ENCODE results near the gene TP73.

The TP73 gene

GRCh38 chr1:3660704-3661103 is 8.4 kb downstream of the TP73 start:
- H3K9ac ChIP-seq: no peak overlapping the region
- no peak overlapping the region for H3K4me3 ChIP-seq
- H3K27me3 ChIP-seq: peaks cover 20% of the 10 kb centered on the region; the same call in 1 of the 2 replicates
- TF ChIP-seq Cebpa-rat (IDR thresholded peaks at IDR 0.05): no peak
- no peaks in the 10 kb centered on the region for H3K36me3 ChIP-seq
- H3K4me2 ChIP-seq: no peak overlapping the region
- peaks cover 28% of the 10 kb centered on the region for H3K4me1 ChIP-seq
- H4K20me1 ChIP-seq: no peaks in the 10 kb centered on the region
- no peaks in the 10 kb centered on the region for H3K9me3 ChIP-seq
- H3K27ac ChIP-seq: no peak overlapping the region

- Histone ChIP-seq H3K4me2 (no peak overlapping the region), H3K9ac (no peak overlapping the region), H3K36me3 (no peaks in the 10 kb centered on the region), H3K4me1 (peaks cover 32% of the 10 kb centered on the region), H3K27ac (no peak overlapping the region), H3K27me3 (peaks cover 13% of the 10 kb centered on the region; the same call in 1 of the 2 replicates), H4K20me1 (no peaks in the 10 kb centered on the region), H3K4me3 (no peak overlapping the region), H3K9me3 (no peaks in the 10 kb centered on the region)
- no peak for TF ChIP-seq Cebpa-rat (IDR thresholded peaks at IDR 0.05)
Observed at GRCh38 chr1:3661631-3662030, 9.3 kb downstream of the TP73 start.

- Histone ChIP-seq H3K4me3 (no peak overlapping the region), H3K27ac (no peak overlapping the region), H3K4me1 (peaks cover 37% of the 10 kb centered on the region), H3K4me2 (no peak overlapping the region), H3K36me3 (no peaks in the 10 kb centered on the region), H4K20me1 (no peaks in the 10 kb centered on the region), H3K9ac (no peak overlapping the region), H3K9me3 (no peaks in the 10 kb centered on the region), H3K27me3 (peaks cover 8% of the 10 kb centered on the region; the same call in 1 of the 2 replicates)
- no peak for TF ChIP-seq Cebpa-rat (IDR thresholded peaks at IDR 0.05)
Observed at GRCh38 chr1:3662080-3662671, 9.9 kb downstream of the TP73 start.

GRCh38 chr1:3663999-3664699 is 11.8 kb downstream of the TP73 start:
- Histone ChIP-seq H3K27me3 (no peaks in the 10 kb centered on the region), H3K4me2 (peak overlapping the region; percentile 76), H3K9me3 (no peaks in the 10 kb centered on the region), H3K4me1 (peaks cover 57% of the 10 kb centered on the region), H3K4me3 (no peak overlapping the region), H4K20me1 (no peaks in the 10 kb centered on the region), H3K9ac (no peak overlapping the region), H3K36me3 (no peaks in the 10 kb centered on the region), H3K27ac (peak overlapping the region; percentile 53)
- no peak for TF ChIP-seq Cebpa-rat (IDR thresholded peaks at IDR 0.05)

GRCh38 chr1:3664700-3665375 is 12.5 kb downstream of the TP73 start:
- H3K4me3 ChIP-seq: no peak overlapping the region
- H3K36me3 ChIP-seq: no peaks in the 10 kb centered on the region
- H3K27ac ChIP-seq: peak overlapping the region; percentile 53

GRCh38 chr1:3668148-3668547 is 15.8 kb downstream of the TP73 start:
- Histone ChIP-seq H3K36me3 (no peaks in the 10 kb centered on the region), H3K27ac (peak overlapping the region; percentile 71), H3K9ac (no peak overlapping the region), H3K4me2 (peak overlapping the region; percentile 76), H3K27me3 (no peaks in the 10 kb centered on the region), H3K4me1 (peaks cover 88% of the 10 kb centered on the region), H3K9me3 (no peaks in the 10 kb centered on the region), H3K4me3 (no peak overlapping the region), H4K20me1 (no peaks in the 10 kb centered on the region)
- no peak for TF ChIP-seq Cebpa-rat (IDR thresholded peaks at IDR 0.05)

More at GRCh38 chr1:3664700-3665375, 12.5 kb downstream of the TP73 start:
- H3K9ac ChIP-seq: no peak overlapping the region
- H3K27me3 ChIP-seq: no peaks in the 10 kb centered on the region
- no peaks in the 10 kb centered on the region for H3K9me3 ChIP-seq
- TF ChIP-seq Cebpa-rat (IDR thresholded peaks at IDR 0.05): no peak
- no peaks in the 10 kb centered on the region for H4K20me1 ChIP-seq
- peaks cover 62% of the 10 kb centered on the region for H3K4me1 ChIP-seq
- H3K4me2 ChIP-seq: peak overlapping the region; percentile 76

GRCh38 chr1:3668585-3669300 is 16.4 kb downstream of the TP73 start:
- H3K9me3 ChIP-seq: no peaks in the 10 kb centered on the region
- no peaks in the 10 kb centered on the region for H3K36me3 ChIP-seq
- peaks cover 91% of the 10 kb centered on the region for H3K4me1 ChIP-seq
- H4K20me1 ChIP-seq: no peaks in the 10 kb centered on the region
- H3K27ac ChIP-seq: peak overlapping the region; percentile 38
- no peaks in the 10 kb centered on the region for H3K27me3 ChIP-seq
- no peak overlapping the region for H3K9ac ChIP-seq
- H3K4me3 ChIP-seq: no peak overlapping the region
- peak; percentile 74 for TF ChIP-seq Cebpa-rat (IDR thresholded peaks at IDR 0.05)
- H3K4me2 ChIP-seq: peak overlapping the region; percentile 76

- Histone ChIP-seq H3K27ac (peak overlapping the region; percentile 38; the same call in 1 of the 2 replicates), H3K9me3 (no peaks in the 10 kb centered on the region), H3K9ac (no peak overlapping the region), H3K4me1 (peaks cover 91% of the 10 kb centered on the region), H4K20me1 (no peaks in the 10 kb centered on the region), H3K4me3 (no peak overlapping the region), H3K36me3 (no peaks in the 10 kb centered on the region), H3K27me3 (no peaks in the 10 kb centered on the region), H3K4me2 (peak overlapping the region; percentile 76)
- TF ChIP-seq Cebpa-rat (IDR thresholded peaks at IDR 0.05): no peak
Observed at GRCh38 chr1:3669421-3669821, 17.1 kb downstream of the TP73 start.

GRCh38 chr1:3669971-3670431 is 17.7 kb downstream of the TP73 start:
- H3K4me2 ChIP-seq: 0 out of 2 replicates have a peak overlapping the region, but pooled peaks have one; percentile 76
- H3K4me3 ChIP-seq: no peak overlapping the region
- no peak for TF ChIP-seq Cebpa-rat (IDR thresholded peaks at IDR 0.05)
- H3K9me3 ChIP-seq: no peaks in the 10 kb centered on the region
- H3K9ac ChIP-seq: no peak overlapping the region
- H3K36me3 ChIP-seq: no peaks in the 10 kb centered on the region
- no peaks in the 10 kb centered on the region for H3K27me3 ChIP-seq
- no peaks in the 10 kb centered on the region for H4K20me1 ChIP-seq
- H3K27ac ChIP-seq: no peak overlapping the region
- H3K4me1 ChIP-seq: peaks cover 91% of the 10 kb centered on the region

Data from BLaER1 (cell line).